ENCODE results near the gene LOX. TPM values are rescaled to one million over a fixed set of nuclear protein-coding genes. Genes with fewer than 3 reads are reported as not detected.

The LOX gene
- total RNA-seq, 1 donor from 2014 or later, result 0.27 TPM

GRCh38 chr5:122054266-122054665, 23.8 kb downstream of the LOX start:
- no peaks in the 10 kb centered on the region for H3K27me3 Mint-ChIP-seq (ENCODE audit: unreplicated experiment)
- H3K36me3 Mint-ChIP-seq (ENCODE audit: unreplicated experiment), result no peaks in the 10 kb centered on the region
- no peak for DNase-seq
- no peak overlapping the region for H3K4me3 Mint-ChIP-seq (ENCODE audit: unreplicated experiment)
- no peak overlapping the region for H3K27ac Mint-ChIP-seq (ENCODE audit: unreplicated experiment)
- H3K9me3 Mint-ChIP-seq (ENCODE audit: unreplicated experiment), result peaks cover 1% of the 10 kb centered on the region
- no peak for TF ChIP-seq CTCF (IDR thresholded peaks at IDR 0.05; ENCODE audit: partially characterized antibody, unreplicated experiment)
- no peaks in the 10 kb centered on the region for H3K4me1 Mint-ChIP-seq (ENCODE audit: low read depth, unreplicated experiment)

GRCh38 chr5:122053181-122054109, 24.6 kb downstream of the LOX start:
- no peak for TF ChIP-seq CTCF (IDR thresholded peaks at IDR 0.05; ENCODE audit: partially characterized antibody, unreplicated experiment)
- no peak overlapping the region for H3K27ac Mint-ChIP-seq (ENCODE audit: unreplicated experiment)

GRCh38 chr5:122051569-122051968, 26.5 kb downstream of the LOX start:
- no peak for DNase-seq
- H3K9me3 Mint-ChIP-seq (ENCODE audit: unreplicated experiment), result peaks cover 1% of the 10 kb centered on the region
- no peaks in the 10 kb centered on the region for H3K36me3 Mint-ChIP-seq (ENCODE audit: unreplicated experiment)
- no peaks in the 10 kb centered on the region for H3K4me1 Mint-ChIP-seq (ENCODE audit: low read depth, unreplicated experiment)
- no peak for TF ChIP-seq CTCF (IDR thresholded peaks at IDR 0.05; ENCODE audit: partially characterized antibody, unreplicated experiment)
- no peak overlapping the region for H3K4me3 Mint-ChIP-seq (ENCODE audit: unreplicated experiment)
- H3K27me3 Mint-ChIP-seq (ENCODE audit: unreplicated experiment), result no peaks in the 10 kb centered on the region
- no peak overlapping the region for H3K27ac Mint-ChIP-seq (ENCODE audit: unreplicated experiment)

More at GRCh38 chr5:122053181-122054109, 24.6 kb downstream of the LOX start:
- H3K4me3 Mint-ChIP-seq (ENCODE audit: unreplicated experiment), result no peak overlapping the region
- peaks cover 1% of the 10 kb centered on the region for H3K9me3 Mint-ChIP-seq (ENCODE audit: unreplicated experiment)
- H3K36me3 Mint-ChIP-seq (ENCODE audit: unreplicated experiment), result no peaks in the 10 kb centered on the region
- H3K4me1 Mint-ChIP-seq (ENCODE audit: low read depth, unreplicated experiment), result no peaks in the 10 kb centered on the region
- H3K27me3 Mint-ChIP-seq (ENCODE audit: unreplicated experiment), result no peaks in the 10 kb centered on the region
- no peak for DNase-seq

- no peaks in the 10 kb centered on the region for H3K4me1 Mint-ChIP-seq (ENCODE audit: low read depth, unreplicated experiment)
- peaks cover 1% of the 10 kb centered on the region for H3K9me3 Mint-ChIP-seq (ENCODE audit: unreplicated experiment)
- H3K36me3 Mint-ChIP-seq (ENCODE audit: unreplicated experiment), result no peaks in the 10 kb centered on the region
- no peak overlapping the region for H3K4me3 Mint-ChIP-seq (ENCODE audit: unreplicated experiment)
- H3K27me3 Mint-ChIP-seq (ENCODE audit: unreplicated experiment), result no peaks in the 10 kb centered on the region
- no peak overlapping the region for H3K27ac Mint-ChIP-seq (ENCODE audit: unreplicated experiment)
- no peak for TF ChIP-seq CTCF (IDR thresholded peaks at IDR 0.05; ENCODE audit: partially characterized antibody, unreplicated experiment)
- DNase-seq, result no peak
Measured at GRCh38 chr5:122050959-122051358, 27.1 kb downstream of the LOX start.

GRCh38 chr5:122040636-122041302, 37.3 kb downstream of the LOX start:
- Mint-ChIP-seq H3K27me3 (ENCODE audit: unreplicated experiment) (no peaks in the 10 kb centered on the region), H3K9me3 (ENCODE audit: unreplicated experiment) (no peaks in the 10 kb centered on the region), H3K36me3 (ENCODE audit: unreplicated experiment) (peaks cover 12% of the 10 kb centered on the region), H3K4me3 (ENCODE audit: unreplicated experiment) (no peak overlapping the region), H3K4me1 (ENCODE audit: low read depth, unreplicated experiment) (no peaks in the 10 kb centered on the region), H3K27ac (ENCODE audit: unreplicated experiment) (no peak overlapping the region)
- no peak for DNase-seq
- TF ChIP-seq CTCF (IDR thresholded peaks at IDR 0.05; ENCODE audit: partially characterized antibody, unreplicated experiment), result no peak
